ENCODE results near the gene IQCF2.
"Not testable (repeated sequence)": the region's sequence is repeated elsewhere in the genome, so short reads cannot be mapped to it uniquely, and the experiment has no call there.

The IQCF2 gene

DNA sequence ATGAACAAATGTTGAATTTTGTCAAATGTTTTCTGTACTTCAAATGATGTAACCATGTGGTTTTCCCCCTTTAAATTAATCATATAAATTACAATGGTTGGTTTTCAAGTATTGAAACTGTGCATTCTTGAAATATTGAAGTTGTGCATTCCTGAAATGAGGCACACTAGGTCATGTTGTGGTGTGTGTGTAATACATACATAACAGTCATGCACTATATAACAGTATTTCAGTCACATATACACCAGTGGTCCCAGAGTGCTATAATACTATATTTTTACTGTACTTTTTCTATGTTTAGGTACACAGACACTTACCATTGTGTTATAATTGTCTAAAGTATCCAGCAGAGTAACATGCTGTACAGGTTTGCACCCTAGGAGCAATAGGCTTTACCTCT, 25.0 kb downstream of the IQCF2 start:
- no peak for DNase-seq

- DNase-seq: no peak
These were observed 26.2 kb downstream of the IQCF2 start for GRCh38 chr3:51887620-51888019.

GRCh38 chr3:51888463-51889105, 27.2 kb downstream of the IQCF2 start:
- DNase-seq: no peak

DNA sequence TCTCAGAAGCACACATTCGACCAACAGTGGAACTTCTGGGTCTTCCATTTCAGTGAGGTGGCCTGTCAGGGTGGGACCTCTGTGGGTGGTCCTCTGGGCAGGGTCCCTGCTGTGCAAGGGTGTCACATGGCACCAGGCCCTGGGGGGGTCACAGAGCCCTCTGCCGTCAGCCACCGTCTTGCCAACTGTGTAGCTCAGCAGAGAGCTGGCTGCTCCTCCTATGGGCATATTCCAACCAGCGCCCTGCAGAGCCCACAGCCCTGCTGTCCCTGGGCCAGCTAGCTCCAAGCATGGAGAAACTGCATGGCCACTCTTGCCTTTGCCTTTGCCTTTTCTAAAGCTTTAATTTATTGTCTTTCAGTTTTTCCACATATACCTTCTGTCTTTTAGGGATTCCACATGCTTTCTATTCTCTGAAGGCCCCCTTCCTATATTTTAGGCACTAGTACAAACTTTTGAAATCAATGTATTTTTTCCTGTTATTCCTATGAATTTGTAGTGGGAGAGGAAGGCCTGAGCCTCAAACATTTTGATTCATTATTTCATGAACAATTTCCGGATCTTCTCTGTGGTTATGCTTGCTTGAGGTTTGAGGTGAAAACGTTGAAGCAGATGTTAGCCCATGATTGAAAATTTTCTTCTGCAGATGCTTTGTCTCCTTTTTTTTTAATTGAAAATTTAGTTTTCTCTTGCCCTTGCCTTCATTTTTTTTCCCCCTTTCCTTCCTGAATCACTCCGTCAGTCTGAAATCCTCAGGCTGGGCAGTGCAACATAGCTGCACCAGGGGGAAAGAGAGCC, 30.0 kb downstream of the IQCF2 start:
- no peak for DNase-seq

DNA sequence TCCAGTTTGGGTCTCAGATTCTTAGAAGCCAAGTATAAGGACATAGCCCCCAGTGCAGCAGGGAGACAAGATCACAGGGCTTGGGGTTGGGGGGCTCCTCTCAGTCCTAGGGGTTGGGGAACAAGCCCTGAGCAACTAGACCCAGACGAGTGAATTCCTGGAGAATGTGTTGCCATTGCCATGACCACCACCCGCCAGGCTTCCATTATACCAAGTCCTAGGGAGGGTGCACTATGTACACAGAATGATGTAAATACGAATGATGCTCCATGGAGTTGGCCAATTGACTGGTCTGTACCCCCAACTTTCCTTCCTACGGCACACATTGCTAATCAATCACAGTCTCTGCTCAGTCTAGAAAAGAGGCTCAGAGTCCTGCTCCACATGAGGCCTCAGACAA, 33.0 kb downstream of the IQCF2 start:
- no peak for DNase-seq

- no peak for DNase-seq
These were observed 33.5 kb downstream of the IQCF2 start for GRCh38 chr3:51894939-51895338.

DNA sequence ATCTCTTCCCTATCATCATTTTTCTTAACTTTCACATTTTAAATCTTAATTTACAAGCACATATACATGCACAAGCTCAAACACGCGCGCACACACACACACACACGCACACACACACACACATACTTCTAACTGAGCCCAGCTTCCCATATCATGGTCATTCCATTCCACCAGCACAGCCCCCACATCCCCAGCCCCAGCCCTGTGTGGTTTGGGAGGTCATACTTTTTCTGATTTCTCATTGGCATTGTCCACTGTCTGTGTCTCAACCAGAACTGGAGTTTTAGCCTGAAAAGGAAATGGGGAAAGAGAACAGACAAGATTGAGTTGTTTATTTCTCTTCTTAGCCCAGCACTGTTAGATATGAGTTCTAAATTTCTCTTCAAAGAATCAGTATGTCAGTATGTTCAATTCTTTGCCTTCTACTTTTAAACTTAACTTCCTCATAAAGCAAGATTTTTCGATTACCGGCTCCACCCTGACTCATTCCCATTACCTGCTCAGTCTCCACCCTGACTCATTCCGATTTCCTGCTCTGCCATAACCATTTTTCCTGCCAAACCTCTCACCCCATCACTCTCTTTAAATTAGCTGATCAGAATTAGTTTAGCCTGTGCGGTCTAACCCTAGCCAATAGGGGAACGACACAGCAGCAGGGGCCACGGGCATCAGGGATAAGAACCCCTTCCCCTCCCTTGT, 35.3 kb downstream of the IQCF2 start:
- no peak for DNase-seq

DNA sequence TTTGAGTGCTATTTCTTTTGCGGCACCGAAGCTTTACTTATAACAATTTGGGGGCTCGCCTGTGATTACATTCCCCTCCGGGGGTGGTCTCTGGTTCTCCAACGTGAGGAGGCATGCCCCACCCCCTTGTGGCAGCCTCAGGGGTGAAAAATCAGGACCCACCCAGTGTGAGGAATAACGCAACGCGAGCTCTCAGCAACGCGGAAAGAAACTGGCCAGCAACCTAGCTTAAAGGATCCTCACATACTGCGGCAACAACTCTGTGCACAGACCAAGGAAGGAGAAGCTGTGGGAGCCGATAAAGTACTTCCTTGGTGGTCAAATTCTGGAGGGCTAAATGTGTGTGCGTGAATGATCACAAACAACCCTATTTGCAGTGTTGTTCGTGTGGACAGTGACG, 36.0 kb downstream of the IQCF2 start:
- DNase-seq: no peak

DNA sequence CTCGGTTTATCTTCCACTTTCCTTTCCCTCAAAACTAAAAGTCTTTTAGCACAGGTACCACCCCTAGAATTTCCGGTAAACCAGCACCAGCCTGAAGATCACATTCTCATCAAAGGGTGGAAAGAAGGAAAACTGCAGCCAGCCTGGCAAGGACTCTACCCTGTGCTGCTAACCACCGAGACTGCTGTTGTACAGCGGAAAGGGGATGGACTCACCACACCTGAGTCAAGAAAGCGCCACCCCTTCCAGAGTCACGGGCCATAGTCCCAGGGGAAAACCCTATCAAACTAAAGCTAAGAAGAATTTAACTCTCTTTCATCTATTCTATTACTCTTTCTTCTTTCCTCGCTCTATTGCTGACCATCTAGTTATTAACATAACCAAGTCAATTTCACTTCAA, 38.6 kb downstream of the IQCF2 start:
- DNase-seq: not testable (repeated sequence)

DNA sequence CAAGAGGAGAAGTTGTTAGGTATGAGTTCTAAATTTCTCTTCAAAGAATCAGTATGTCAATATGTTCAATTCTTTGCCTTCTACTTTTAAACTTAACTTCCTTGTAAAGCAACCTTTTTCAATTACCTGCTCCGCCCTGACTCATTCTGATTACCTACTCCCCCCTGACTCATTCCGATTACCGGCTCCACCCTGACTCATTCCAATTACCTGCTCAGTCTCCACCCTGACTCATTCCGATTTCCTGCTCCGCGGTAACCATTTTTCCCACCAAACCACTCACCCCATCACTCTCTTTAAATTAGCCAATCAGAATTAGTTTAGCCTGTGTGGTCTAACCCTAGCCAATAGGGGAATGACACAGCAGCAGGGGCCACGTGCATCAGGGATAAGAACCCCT, 40.9 kb downstream of the IQCF2 start:
- not testable (repeated sequence) for DNase-seq

DNA sequence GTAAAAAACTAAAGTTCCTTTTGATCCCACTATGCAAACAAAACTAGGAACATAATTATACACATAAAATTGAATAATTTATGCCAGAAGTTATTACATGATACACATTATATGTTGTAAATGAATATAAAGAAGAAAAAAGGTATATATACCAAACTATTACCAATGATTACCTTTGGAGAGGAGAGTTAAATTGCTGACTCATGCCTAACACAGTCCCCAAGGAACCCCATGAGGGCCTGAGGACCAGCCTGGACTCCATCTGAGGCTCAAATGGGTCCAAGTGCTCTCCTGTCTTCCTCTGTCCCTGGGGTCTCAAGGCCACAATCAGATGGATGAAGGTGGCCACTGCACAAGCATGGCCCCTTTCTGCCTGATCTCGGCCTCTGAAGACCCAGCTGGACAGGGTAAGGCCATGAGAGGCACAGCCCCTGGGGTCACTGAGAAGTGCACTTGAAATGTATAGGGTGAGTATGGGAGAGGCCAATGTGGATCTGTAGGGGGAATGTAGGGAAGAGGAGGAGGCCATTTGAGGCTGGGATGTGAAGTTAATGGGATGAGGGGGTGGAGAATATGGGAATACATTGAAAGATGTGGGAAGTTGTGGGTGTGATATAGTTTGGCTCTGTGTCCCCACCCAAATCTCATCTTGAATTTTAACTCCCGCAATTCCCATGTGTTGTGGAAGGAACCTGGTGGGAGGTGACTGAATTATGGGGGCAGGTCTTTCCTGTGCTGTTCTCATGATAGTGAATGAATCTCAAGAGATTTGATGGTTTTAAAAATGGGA, 42.8 kb downstream of the IQCF2 start:
- DNase-seq: no peak

DNA sequence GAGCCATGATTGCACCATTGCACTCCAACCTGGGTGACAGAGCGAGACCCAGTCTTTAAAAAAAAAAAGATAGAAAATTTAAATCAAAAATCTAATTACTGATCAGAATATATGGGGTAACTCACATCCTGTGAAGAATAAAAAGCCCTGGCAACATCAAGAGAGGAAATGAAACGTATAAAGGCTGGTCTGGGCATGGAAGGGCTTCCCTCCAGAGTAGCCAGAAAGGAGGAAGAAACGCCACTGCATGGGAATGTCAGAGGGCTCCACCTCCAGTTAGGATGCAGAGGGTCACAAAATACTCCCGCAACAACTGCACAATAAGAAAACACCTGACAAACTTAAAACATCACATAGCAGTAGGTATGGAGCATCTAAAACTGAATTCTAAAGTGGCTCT, 46.6 kb downstream of the IQCF2 start:
- DNase-seq: no peak

Data from hematopoietic multipotent progenitor cell treated with erythropoietin and hydrocortisone succinate and interleukin-3 and kit ligand, for 8 days (in vitro differentiated cells).